Measurements from ENCODE around the gene PCNX2.
"Not testable (repeated sequence)": the region's sequence is repeated elsewhere in the genome, so short reads cannot be mapped to it uniquely, and the experiment has no call there.

PCNX2 gene

GRCh38 chr1:233109096-233109495 is 186.4 kb downstream of the PCNX2 start:
- TF ChIP-seq RARB (CRISPR knock-in tag; IDR thresholded peaks at IDR 0.05) = no peak
- TF ChIP-seq OSR1 (CRISPR knock-in tag; IDR thresholded peaks at IDR 0.05) = no peak
- TF ChIP-seq ZNF8 (CRISPR knock-in tag; IDR thresholded peaks at IDR 0.05) = no peak
- no peak for TF ChIP-seq ZFP30 (CRISPR knock-in tag; IDR thresholded peaks at IDR 0.05)
- no peak for TF ChIP-seq TCF4 (CRISPR knock-in tag; IDR thresholded peaks at IDR 0.05; ENCODE audit: borderline replicate concordance)
- no peak for TF ChIP-seq ZFP3 (CRISPR knock-in tag; IDR thresholded peaks at IDR 0.05)
- no peak for TF ChIP-seq ZNF70 (CRISPR knock-in tag; IDR thresholded peaks at IDR 0.05)
- TF ChIP-seq BACH2 (CRISPR knock-in tag; IDR thresholded peaks at IDR 0.05; ENCODE audit: borderline replicate concordance) = no peak
- TF ChIP-seq, protein P1, sequence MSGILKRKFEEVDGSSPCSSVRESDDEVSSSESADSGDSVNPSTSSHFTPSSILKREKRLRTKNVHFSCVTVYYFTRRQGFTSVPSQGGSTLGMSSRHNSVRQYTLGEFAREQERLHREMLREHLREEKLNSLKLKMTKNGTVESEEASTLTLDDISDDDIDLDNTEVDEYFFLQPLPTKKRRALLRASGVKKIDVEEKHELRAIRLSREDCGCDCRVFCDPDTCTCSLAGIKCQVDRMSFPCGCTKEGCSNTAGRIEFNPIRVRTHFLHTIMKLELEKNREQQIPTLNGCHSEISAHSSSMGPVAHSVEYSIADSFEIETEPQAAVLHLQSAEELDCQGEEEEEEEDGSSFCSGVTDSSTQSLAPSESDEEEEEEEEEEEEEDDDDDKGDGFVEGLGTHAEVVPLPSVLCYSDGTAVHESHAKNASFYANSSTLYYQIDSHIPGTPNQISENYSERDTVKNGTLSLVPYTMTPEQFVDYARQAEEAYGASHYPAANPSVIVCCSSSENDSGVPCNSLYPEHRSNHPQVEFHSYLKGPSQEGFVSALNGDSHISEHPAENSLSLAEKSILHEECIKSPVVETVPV (CRISPR knock-in tag; IDR thresholded peaks at IDR 0.05) = no peak

GRCh38 chr1:233107716-233108130 is 187.8 kb downstream of the PCNX2 start:
- ATAC-seq = not testable (repeated sequence)

More at GRCh38 chr1:233109096-233109495, 186.4 kb downstream of the PCNX2 start:
- no peak for ATAC-seq

- TF ChIP-seq ZNF565 (CRISPR knock-in tag; conservative IDR thresholded peaks at IDR 0.05; ENCODE audit: low read depth) (no peak), OSR1 (CRISPR knock-in tag; IDR thresholded peaks at IDR 0.05) (no peak), CREB5 (CRISPR knock-in tag; IDR thresholded peaks at IDR 0.05; ENCODE audit: low read depth) (no peak), CSDC2 (CRISPR knock-in tag; IDR thresholded peaks at IDR 0.05) (no peak), TCF4 (CRISPR knock-in tag; IDR thresholded peaks at IDR 0.05; ENCODE audit: borderline replicate concordance) (no peak), PATZ1 (CRISPR knock-in tag; IDR thresholded peaks at IDR 0.05; ENCODE audit: borderline replicate concordance) (no peak), RARB (CRISPR knock-in tag; IDR thresholded peaks at IDR 0.05) (no peak), ESRRG (CRISPR knock-in tag; IDR thresholded peaks at IDR 0.05) (no peak), PPARA (CRISPR knock-in tag; IDR thresholded peaks at IDR 0.05; ENCODE audit: borderline replicate concordance) (no peak), TOX (CRISPR knock-in tag; IDR thresholded peaks at IDR 0.05; ENCODE audit: borderline replicate concordance) (no peak)
- TF ChIP-seq, protein P2, sequence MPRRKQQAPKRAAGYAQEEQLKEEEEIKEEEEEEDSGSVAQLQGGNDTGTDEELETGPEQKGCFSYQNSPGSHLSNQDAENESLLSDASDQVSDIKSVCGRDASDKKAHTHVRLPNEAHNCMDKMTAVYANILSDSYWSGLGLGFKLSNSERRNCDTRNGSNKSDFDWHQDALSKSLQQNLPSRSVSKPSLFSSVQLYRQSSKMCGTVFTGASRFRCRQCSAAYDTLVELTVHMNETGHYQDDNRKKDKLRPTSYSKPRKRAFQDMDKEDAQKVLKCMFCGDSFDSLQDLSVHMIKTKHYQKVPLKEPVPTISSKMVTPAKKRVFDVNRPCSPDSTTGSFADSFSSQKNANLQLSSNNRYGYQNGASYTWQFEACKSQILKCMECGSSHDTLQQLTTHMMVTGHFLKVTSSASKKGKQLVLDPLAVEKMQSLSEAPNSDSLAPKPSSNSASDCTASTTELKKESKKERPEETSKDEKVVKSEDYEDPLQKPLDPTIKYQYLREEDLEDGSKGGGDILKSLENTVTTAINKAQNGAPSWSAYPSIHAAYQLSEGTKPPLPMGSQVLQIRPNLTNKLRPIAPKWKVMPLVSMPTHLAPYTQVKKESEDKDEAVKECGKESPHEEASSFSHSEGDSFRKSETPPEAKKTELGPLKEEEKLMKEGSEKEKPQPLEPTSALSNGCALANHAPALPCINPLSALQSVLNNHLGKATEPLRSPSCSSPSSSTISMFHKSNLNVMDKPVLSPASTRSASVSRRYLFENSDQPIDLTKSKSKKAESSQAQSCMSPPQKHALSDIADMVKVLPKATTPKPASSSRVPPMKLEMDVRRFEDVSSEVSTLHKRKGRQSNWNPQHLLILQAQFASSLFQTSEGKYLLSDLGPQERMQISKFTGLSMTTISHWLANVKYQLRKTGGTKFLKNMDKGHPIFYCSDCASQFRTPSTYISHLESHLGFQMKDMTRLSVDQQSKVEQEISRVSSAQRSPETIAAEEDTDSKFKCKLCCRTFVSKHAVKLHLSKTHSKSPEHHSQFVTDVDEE (CRISPR knock-in tag; IDR thresholded peaks at IDR 0.05) = no peak
- ATAC-seq = no peak
These were observed 188.3 kb downstream of the PCNX2 start for GRCh38 chr1:233107130-233107660.

DNA sequence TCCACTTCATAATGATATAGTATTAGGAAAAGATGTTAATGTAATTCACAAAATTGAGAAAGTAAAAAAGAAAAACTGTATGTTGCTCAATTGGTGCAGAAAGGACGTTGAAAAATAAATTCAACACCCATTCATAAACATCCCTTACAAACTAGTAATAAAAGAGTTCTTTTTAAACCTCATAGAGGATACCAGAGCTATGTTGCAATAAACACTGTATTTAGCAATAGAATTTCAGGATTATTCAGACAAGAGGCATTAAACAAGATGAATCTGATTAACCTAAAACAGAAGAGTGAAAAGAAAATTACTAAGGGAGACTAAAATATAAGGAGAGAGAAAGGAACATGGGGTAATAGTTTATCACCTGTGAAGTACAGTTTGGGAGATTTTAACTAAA is 190.3 kb downstream of the PCNX2 start:
- no peak for TF ChIP-seq ZFP3 (CRISPR knock-in tag; IDR thresholded peaks at IDR 0.05)
- no peak for TF ChIP-seq TCF4 (CRISPR knock-in tag; IDR thresholded peaks at IDR 0.05; ENCODE audit: borderline replicate concordance)
- no peak for TF ChIP-seq POU6F1 (CRISPR knock-in tag; IDR thresholded peaks at IDR 0.05; ENCODE audit: borderline replicate concordance, low read depth)
- no peak for TF ChIP-seq PATZ1 (CRISPR knock-in tag; IDR thresholded peaks at IDR 0.05; ENCODE audit: borderline replicate concordance)
- TF ChIP-seq, protein P1 (CRISPR knock-in tag; IDR thresholded peaks at IDR 0.05) = no peak
- TF ChIP-seq GLIS3 (CRISPR knock-in tag; IDR thresholded peaks at IDR 0.05) = no peak
- no peak for TF ChIP-seq PPARA (CRISPR knock-in tag; IDR thresholded peaks at IDR 0.05; ENCODE audit: borderline replicate concordance)
- no peak for ATAC-seq
